ENCODE measurements around the gene DDN. TPM values are rescaled to one million over a fixed set of nuclear protein-coding genes. Genes with fewer than 3 reads are reported as not detected.

DDN gene
- total RNA-seq, 1 experiment from 2014 or later: 0.35 TPM

GRCh38 chr12:49015196-49015595, 16.0 kb upstream of the DDN start:
- Histone ChIP-seq H3K18ac (ENCODE audit: insufficient read length, low read depth, low read length) (no peak overlapping the region), H2BK120ac (ENCODE audit: low read depth, low read length, poor library complexity, severe bottlenecking) (no peak overlapping the region), H2BK5ac (ENCODE audit: insufficient read length, low read length) (no peak overlapping the region), H3K14ac (ENCODE audit: insufficient read depth, low read length) (no peak overlapping the region), H3K27ac (ENCODE audit: insufficient read length, low read depth, low read length) (no peak overlapping the region), H4K91ac (ENCODE audit: insufficient read length, low read depth, low read length) (no peak overlapping the region), H2AFZ (ENCODE audit: low read length) (no peak overlapping the region), H3K4ac (ENCODE audit: low read depth, low read length) (no peak overlapping the region), H4K8ac (replicated peaks; ENCODE audit: insufficient read length, low read depth, low read length) (no peak overlapping the region), H3K79me1 (ENCODE audit: insufficient read depth, low read depth, low read length, poor library complexity, severe bottlenecking) (peaks cover 3% of the 10 kb centered on the region), H3K79me2 (ENCODE audit: insufficient read depth, low read length) (no peaks in the 10 kb centered on the region), H3K9ac (ENCODE audit: extremely low read depth, insufficient read length, low read length) (no peak overlapping the region), H2AK5ac (ENCODE audit: insufficient read length, low read length) (no peak overlapping the region), H3K27me3 (ENCODE audit: insufficient read depth, low read length) (no peaks in the 10 kb centered on the region), H4K5ac (ENCODE audit: insufficient read length, low read depth, low read length) (no peak overlapping the region), H3K23me2 (ENCODE audit: insufficient read length, low read depth, low read length, poor library complexity, severe bottlenecking) (peaks cover 9% of the 10 kb centered on the region), H3K9me3 (ENCODE audit: control insufficient read depth, low read depth, low read length) (no peaks in the 10 kb centered on the region), H3K23ac (ENCODE audit: insufficient read length, low read depth, low read length) (no peak overlapping the region), H3K4me2 (ENCODE audit: insufficient read depth, insufficient read length, low read length) (no peak overlapping the region), H2BK12ac (ENCODE audit: insufficient read length, low read depth, low read length) (no peak overlapping the region), H3K56ac (ENCODE audit: insufficient read length, low read depth, low read length) (no peak overlapping the region), H3T11ph (ENCODE audit: low read length) (no peak overlapping the region), H2BK15ac (ENCODE audit: low read depth, low read length) (no peak overlapping the region), H4K20me1 (ENCODE audit: control insufficient read depth, insufficient read depth, insufficient read length) (no peaks in the 10 kb centered on the region), H2BK20ac (ENCODE audit: low read depth, low read length, poor library complexity, severe bottlenecking) (no peak overlapping the region), H3K4me1 (ENCODE audit: insufficient read depth, low read length) (no peaks in the 10 kb centered on the region)
- H3K36me3 Mint-ChIP-seq (ENCODE audit: insufficient read depth in 1 of 3, low read depth in 3 of 3): peaks cover 0 to 6% (median 2%) of the 10 kb centered on the region in 3 experiments; a peak in 3 of 7 replicates
- DNase-seq: no peak
- peaks cover 15% of the 10 kb centered on the region in 2 experiments for H3K4me1 Mint-ChIP-seq
- H3K9me3 Mint-ChIP-seq: no peaks in the 10 kb centered on the region
- H3K27ac Mint-ChIP-seq: no peak overlapping the region
- TF ChIP-seq, protein P1, sequence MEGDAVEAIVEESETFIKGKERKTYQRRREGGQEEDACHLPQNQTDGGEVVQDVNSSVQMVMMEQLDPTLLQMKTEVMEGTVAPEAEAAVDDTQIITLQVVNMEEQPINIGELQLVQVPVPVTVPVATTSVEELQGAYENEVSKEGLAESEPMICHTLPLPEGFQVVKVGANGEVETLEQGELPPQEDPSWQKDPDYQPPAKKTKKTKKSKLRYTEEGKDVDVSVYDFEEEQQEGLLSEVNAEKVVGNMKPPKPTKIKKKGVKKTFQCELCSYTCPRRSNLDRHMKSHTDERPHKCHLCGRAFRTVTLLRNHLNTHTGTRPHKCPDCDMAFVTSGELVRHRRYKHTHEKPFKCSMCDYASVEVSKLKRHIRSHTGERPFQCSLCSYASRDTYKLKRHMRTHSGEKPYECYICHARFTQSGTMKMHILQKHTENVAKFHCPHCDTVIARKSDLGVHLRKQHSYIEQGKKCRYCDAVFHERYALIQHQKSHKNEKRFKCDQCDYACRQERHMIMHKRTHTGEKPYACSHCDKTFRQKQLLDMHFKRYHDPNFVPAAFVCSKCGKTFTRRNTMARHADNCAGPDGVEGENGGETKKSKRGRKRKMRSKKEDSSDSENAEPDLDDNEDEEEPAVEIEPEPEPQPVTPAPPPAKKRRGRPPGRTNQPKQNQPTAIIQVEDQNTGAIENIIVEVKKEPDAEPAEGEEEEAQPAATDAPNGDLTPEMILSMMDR (conservative IDR thresholded peaks at IDR 0.05): no peak
- no peak overlapping the region for H3K4me3 Mint-ChIP-seq
- WGBS (ENCODE audit: extremely low coverage, insufficient read length, low lambda C conversion rate): no CpG with 5 or more reads among the region's 1 CpG
- no peaks in the 10 kb centered on the region; the same call in 1 of the 2 replicates for H3K27me3 Mint-ChIP-seq (ENCODE audit: low read depth)
